HEK293T (cell line): ENCODE data around the gene MYOF.

Source experiments
- CTCF ChIA-PET: fragments of 350-600 bp; formaldehyde crosslinking; extraction: SDS; loops from one replicate; lab custom pipeline; 2021; ENCODE audit warnings: antibody characterized with exemption, inconsistent platforms; lab: Yijun Ruan, JAX
- POLR2A ChIA-PET: fragments of 350-600 bp; formaldehyde crosslinking; extraction: SDS; loops from one replicate; lab custom pipeline; 2020; ENCODE audit warnings: antibody characterized with exemption, inconsistent platforms; lab: Yijun Ruan, JAX
- DNase-seq: peaks from one replicate; pipeline ENCODE4 v3.0.0; 2012; ENCODE audit warnings: mixed read lengths; ENCODE audit errors: extremely low spot score
- ARNT ChIP-seq: fragments of 450-650 bp; IDR thresholded peaks from 2 replicates; pipeline ENCODE4 v1.6.1; 2017; ENCODE audit warnings: mild to moderate bottlenecking
- BHLHE40 ChIP-seq: fragments of 450-650 bp; IDR thresholded peaks from 2 replicates; pipeline ENCODE4 v1.6.1; 2016; ENCODE audit warnings: mild to moderate bottlenecking, moderate library complexity, borderline replicate concordance
- CTBP1 ChIP-seq: fragments of 450-650 bp; IDR thresholded peaks from 2 replicates; pipeline ENCODE4 v1.6.1; 2016; ENCODE audit warnings: borderline replicate concordance
- ELF4 ChIP-seq: fragments of 450-650 bp; IDR thresholded peaks from 2 replicates; pipeline ENCODE4 v1.6.1; 2017; ENCODE audit warnings: antibody characterized with exemption
- FOXA1 ChIP-seq: fragments of 450-650 bp; IDR thresholded peaks from 2 replicates; pipeline ENCODE4 v1.6.1; 2016; ENCODE audit warnings: mild to moderate bottlenecking
- FOXK2 ChIP-seq: fragments of 450-650 bp; IDR thresholded peaks from 2 replicates; pipeline ENCODE4 v1.6.1; 2016; ENCODE audit warnings: mild to moderate bottlenecking
- FOXM1 ChIP-seq: fragments of 450-650 bp; IDR thresholded peaks from 2 replicates; pipeline ENCODE4 v1.6.1; 2017; ENCODE audit warnings: mild to moderate bottlenecking, borderline replicate concordance
- HDGF ChIP-seq: fragments of 450-650 bp; IDR thresholded peaks from 2 replicates; pipeline ENCODE4 v1.6.1; 2017; ENCODE audit warnings: antibody characterized with exemption, borderline replicate concordance
- L3MBTL2 ChIP-seq: fragments of 450-650 bp; conservative IDR thresholded peaks from 2 replicates; pipeline ENCODE4 v1.6.1; 2016; ENCODE audit warnings: mild to moderate bottlenecking
- LEF1 ChIP-seq: fragments of 450-650 bp; IDR thresholded peaks from 2 replicates; pipeline ENCODE4 v1.6.1; 2017; ENCODE audit warnings: mild to moderate bottlenecking, borderline replicate concordance
- NFRKB ChIP-seq: fragments of 450-650 bp; IDR thresholded peaks from 2 replicates; pipeline ENCODE4 v1.6.1; 2016; ENCODE audit warnings: mild to moderate bottlenecking, moderate library complexity
- PKNOX1 ChIP-seq: fragments of 450-650 bp; IDR thresholded peaks from 2 replicates; pipeline ENCODE4 v1.6.1; 2016
- SP1 ChIP-seq: fragments of 450-650 bp; IDR thresholded peaks from 2 replicates; pipeline ENCODE4 v1.6.1; 2017
- SUZ12 ChIP-seq: fragments of 450-650 bp; IDR thresholded peaks from 2 replicates; pipeline ENCODE4 v1.6.1; 2016; ENCODE audit warnings: mild to moderate bottlenecking
- TARDBP ChIP-seq: fragments of 450-650 bp; IDR thresholded peaks from 2 replicates; pipeline ENCODE4 v1.6.1; 2016
- ZNF384 ChIP-seq: fragments of 450-650 bp; IDR thresholded peaks from 2 replicates; pipeline ENCODE4 v1.6.1; 2016

The MYOF gene

GRCh38 chr10:93437946-93438612 lies 44.1 kb downstream of the MYOF start:
- no peak for TF ChIP-seq HDGF
- no peak for TF ChIP-seq ELF4
- TF ChIP-seq SUZ12: no peak
- TF ChIP-seq FOXA1: no peak
- TF ChIP-seq CTBP1: no peak
- no peak for TF ChIP-seq BHLHE40
- TF ChIP-seq NFRKB: no peak
- no peak for TF ChIP-seq L3MBTL2
- TF ChIP-seq SP1: no peak
- no peak for TF ChIP-seq TARDBP
- no peak for TF ChIP-seq PKNOX1
- no peak for TF ChIP-seq LEF1
- no peak for TF ChIP-seq ZNF384
- no peak for TF ChIP-seq ARNT
- TF ChIP-seq FOXK2: no peak
- no peak for TF ChIP-seq FOXM1
- ChIA-PET POLR2A (interaction anchor here (1.3 to 3.2 kb wide), 7 partner anchors 8 to 58 kb away, joined by 3 to 15 read pairs (median 5); partner anchors contain the start of genes CEP55 and MYOF), CTCF (no interaction called here)
- no peak for DNase-seq

GRCh38 chr10:93437086-93437945 lies 44.8 kb downstream of the MYOF start:
- peak; percentile 68 for DNase-seq
- ChIA-PET CTCF (interaction anchor here (1.1 kb wide), 1 partner anchor 61 kb away, joined by 3 read pairs; no protein-coding TSS in a partner anchor), POLR2A (interaction anchor here (0.5 to 3.2 kb wide), 14 partner anchors 8 to 671 kb away, joined by 3 to 15 read pairs (median 4); partner anchors contain the start of genes CEP55 and MYOF)
- TF ChIP-seq PKNOX1 (no peak), CTBP1 (no peak; the same call in 1 of the 2 replicates), L3MBTL2 (peak; percentile 67), BHLHE40 (peak; percentile 55)

GRCh38 chr10:93436591-93437085 lies 45.5 kb downstream of the MYOF start:
- DNase-seq: no peak
- POLR2A ChIA-PET: interaction anchor here (0.5 to 3.2 kb wide), 13 partner anchors 9 to 670 kb away, joined by 3 to 15 read pairs (median 5); partner anchors contain the start of genes CEP55 and MYOF
- CTCF ChIA-PET: interaction anchor here (1.1 kb wide), 1 partner anchor 61 kb away, joined by 3 read pairs; no protein-coding TSS in a partner anchor
- TF ChIP-seq SUZ12 (no peak), L3MBTL2 (peak; percentile 46; the same call in 1 of the 2 replicates)

- peak; percentile 59 for DNase-seq
- TF ChIP-seq SP1 (no peak), L3MBTL2 (peak; percentile 58; the same call in 1 of the 2 replicates)
- ChIA-PET POLR2A (interaction anchor here (1.7 to 3.2 kb wide), 2 partner anchors 23 to 47 kb away, joined by 8 to 15 read pairs; partner anchors contain the start of gene MYOF), CTCF (interaction anchor here (1.1 kb wide), 1 partner anchor 60 kb away, joined by 3 read pairs; no protein-coding TSS in a partner anchor)
Observed at GRCh38 chr10:93435621-93436397, 46.3 kb downstream of the MYOF start.

- TF ChIP-seq PKNOX1 (peak; percentile 24; the same call in 1 of the 2 replicates), CTBP1 (no peak)
- DNase-seq: no peak
- POLR2A ChIA-PET: no interaction called here
- CTCF ChIA-PET: no interaction called here
Observed at GRCh38 chr10:93434991-93435491, 47.1 kb downstream of the MYOF start.

GRCh38 chr10:93431361-93431760 lies 50.8 kb downstream of the MYOF start:
- POLR2A ChIA-PET: no interaction called here

More at GRCh38 chr10:93431361-93431760, 50.8 kb downstream of the MYOF start:
- CTCF ChIA-PET: no interaction called here
- DNase-seq: no peak
- TF ChIP-seq L3MBTL2 (no peak), PKNOX1 (no peak), FOXM1 (no peak), SUZ12 (no peak), ARNT (no peak), FOXA1 (no peak), BHLHE40 (no peak), TARDBP (no peak), FOXK2 (no peak), ZNF384 (no peak), CTBP1 (no peak), SP1 (no peak), HDGF (no peak), LEF1 (no peak), ELF4 (no peak), NFRKB (no peak)
